ENCODE data around the gene DNAJC16.
"Not testable (repeated sequence)": the region's sequence is repeated elsewhere in the genome, so short reads cannot be mapped to it uniquely, and the experiment has no call there.

DNAJC16 gene

DNA sequence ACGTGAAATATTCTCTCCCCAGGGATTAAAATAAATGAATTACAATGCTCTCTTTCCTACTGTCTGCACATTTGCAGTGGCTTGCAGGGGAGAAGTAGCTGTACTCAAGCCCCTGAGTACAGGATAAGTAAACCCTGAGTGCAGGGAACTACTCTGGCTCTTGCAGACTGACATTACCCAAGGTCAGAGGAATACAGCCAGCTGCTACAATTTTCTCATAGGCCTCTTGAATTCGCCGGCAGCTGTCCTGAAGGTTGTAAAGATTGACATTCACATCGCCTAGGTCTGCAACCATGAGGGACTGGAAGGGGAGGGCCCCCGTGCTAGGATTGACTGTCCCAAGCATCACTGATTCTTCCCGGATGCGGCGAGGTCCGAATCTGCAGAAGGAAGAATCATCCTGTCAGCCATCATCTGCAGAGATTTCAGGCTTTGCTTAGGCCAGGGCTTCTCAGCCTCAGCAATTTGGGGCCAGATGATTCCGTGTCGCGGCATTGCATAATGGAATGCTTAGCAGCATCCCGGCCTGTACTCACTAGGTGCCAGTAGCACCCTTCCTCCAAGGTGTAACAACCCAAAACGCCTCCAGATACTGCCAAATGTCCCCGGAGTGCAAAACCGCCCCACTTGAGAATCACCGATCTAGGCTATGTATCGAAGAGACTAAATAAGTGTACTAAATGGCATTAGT, 56.5 kb downstream of the DNAJC16 start:
- no peak for DNase-seq (ENCODE audit: low read depth)

- no peak for DNase-seq (ENCODE audit: low read depth)
Measured at GRCh38 chr1:15584489-15585363, 58.1 kb downstream of the DNAJC16 start, which contains the start of gene AGMAT. Gene AGMAT, minus strand, starts transcription at chr1:15585051. Its CDS starts 84 bp downstream, at chr1:15584967.

DNA sequence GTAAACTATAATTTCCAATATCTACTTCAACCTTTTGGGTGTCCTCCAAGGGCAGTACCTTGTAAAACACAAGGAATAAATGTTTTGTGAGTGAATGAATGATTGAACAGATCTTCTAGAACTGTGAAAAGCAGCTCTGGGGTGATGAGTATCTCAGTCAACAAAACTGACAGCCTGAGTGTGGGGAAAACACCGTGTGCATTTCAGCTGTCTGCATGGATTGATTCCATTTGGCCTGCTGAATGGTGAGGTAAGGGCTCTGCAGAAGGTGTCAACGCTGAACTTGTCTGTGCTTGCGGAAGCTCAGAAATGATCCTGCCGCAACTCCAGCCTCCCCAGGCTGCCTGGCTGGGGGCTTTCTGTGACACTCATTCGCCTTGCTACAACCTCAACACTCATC, 65.6 kb downstream of the DNAJC16 start:
- no peak for DNase-seq (ENCODE audit: low read depth)

DNA sequence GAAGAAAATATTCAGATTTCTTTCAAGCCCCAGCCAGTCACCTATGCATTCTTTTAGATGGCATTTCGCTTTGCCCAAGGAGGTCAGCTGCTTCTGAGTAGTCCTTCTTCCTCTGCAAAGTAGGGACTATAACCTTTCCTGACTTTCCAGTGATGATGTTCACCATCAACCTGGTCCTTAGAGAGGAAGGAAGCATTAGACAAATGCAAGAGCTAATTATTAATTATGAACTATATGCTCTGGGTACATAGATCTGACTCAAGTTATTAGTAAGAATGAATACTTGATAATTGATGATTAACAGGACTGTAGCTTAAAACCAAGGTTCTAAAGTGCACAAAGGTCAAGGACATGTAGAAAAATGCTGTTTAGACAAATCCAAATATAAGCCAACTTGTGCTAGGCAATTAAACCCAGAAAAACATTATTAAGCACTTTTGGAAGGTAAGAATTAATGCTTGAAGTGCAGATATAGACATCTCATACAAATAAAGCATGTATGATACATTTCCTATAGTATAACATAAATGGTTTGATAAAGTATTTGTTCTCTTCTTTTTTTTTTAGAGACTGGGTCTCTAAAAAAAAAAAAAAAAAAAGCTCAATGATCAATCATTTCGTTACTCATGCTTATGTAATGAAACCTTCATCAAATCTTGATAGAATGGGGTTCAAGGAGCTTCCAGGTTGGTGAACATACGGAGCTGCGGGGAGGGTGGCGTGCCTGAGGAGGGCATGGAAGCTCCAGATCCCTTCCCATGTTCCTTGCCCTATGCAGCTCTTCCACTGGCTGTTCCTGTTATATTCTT, 69.4 kb downstream of the DNAJC16 start:
- no peak for DNase-seq (ENCODE audit: low read depth)

GRCh38 chr1:15598436-15598835, 71.8 kb downstream of the DNAJC16 start:
- DNase-seq (ENCODE audit: low read depth): peak; percentile 48

DNA sequence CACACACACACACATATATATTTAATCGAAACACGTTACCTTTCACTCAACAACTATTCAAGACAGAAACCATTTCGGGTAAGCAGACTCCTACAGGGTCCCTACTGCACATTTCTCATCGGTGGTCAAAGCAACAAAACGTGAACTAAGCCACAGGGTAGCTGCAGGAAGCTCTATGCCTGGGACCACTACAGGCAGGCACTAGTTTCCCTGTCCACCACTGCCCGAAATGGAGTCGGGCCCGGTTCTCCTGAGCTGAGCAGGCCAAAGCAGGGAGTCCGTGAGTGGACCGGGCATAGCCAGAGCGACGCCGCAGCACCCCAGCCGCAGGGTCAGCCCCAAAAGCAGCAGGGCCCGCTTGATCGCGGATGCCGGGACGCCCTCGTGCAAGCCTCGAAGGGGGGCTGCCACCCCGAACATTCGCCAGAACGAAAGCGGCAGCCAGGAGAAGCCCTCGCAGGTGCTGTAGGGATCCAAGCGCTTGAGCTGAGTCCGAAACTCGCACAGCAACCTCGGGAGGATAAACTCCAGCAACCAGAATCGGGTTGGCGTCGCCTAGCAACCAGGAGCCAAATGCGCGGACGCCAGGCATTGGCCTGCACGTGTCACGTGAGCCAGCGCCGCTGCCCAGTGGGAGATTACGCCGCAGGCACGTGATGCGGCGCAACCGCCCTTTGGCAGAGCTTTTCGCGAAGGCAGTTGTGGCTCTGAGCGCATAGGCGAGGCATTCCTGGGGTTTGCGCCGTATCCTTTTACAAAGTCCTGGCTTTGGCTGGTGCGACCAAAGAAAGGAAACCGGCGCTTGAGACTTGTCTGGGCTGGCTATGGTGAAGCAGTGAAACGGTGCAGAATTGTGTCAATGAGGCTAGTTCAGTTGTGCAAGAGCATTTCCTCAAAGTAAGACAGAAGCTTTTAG, 76.7 kb downstream of the DNAJC16 start:
- peak; percentile 96 for DNase-seq (ENCODE audit: low read depth)

DNA sequence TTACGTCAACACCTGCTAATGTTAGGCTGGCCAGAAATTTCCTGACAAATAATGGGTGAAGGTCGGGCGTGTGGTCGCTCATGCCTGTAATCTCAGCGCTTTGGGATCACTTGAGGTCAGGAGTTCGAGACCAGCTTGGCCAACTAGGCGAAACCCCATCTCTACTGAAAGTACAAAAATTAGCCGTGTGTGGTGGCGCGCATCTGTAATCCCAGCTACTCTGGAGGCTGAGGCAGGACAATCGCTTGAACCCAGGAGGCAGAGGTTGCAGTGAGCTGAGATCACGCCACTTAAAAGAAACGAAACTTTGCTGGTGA, 77.3 kb downstream of the DNAJC16 start:
- DNase-seq (ENCODE audit: low read depth): not testable (repeated sequence)

DNA sequence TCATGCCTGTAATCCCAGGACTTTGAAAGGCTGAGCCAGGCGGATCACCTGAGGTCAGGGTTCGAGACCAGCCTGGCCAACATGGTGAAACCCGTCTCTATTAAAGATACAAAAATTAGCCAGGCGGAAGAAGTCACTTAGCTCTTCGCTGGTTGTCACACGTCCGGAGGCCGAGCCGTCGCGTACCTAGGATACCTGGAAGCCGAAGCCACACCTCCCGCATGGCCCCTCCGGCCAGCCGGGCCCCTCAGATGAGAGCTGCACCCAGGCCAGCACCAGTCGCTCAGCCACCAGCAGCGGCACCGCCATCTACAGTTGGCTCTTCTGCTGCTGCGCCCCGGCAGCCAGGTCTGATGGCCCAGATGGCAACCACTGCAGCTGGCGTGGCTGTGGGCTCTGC, 77.8 kb downstream of the DNAJC16 start:
- DNase-seq (ENCODE audit: low read depth): not testable (repeated sequence)

- no peak for DNase-seq (ENCODE audit: low read depth)
Measured at GRCh38 chr1:15605398-15606383, 79.0 kb downstream of the DNAJC16 start.

- DNase-seq (ENCODE audit: low read depth): no peak
Measured at GRCh38 chr1:15609631-15610030, 83.0 kb downstream of the DNAJC16 start.

DNA sequence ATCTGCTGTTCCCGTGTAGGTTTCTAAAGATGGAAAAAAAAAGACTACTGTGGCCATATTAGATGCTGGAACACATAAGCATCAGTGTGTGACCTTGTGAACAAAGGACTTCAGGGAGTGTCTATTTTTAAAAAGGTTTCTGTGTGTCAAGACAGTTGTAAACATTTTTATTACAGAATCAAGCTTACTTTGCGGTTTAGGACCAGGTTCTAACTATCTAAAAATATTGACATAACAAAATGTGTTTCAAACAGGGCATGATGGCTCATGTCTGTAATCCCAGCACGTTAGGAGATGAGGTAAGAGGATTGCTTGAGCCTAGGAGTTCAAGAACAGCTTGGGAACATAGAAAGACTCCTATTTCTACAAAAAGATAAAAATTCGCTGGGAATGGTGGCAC, 83.5 kb downstream of the DNAJC16 start:
- DNase-seq (ENCODE audit: low read depth): no peak

DNA sequence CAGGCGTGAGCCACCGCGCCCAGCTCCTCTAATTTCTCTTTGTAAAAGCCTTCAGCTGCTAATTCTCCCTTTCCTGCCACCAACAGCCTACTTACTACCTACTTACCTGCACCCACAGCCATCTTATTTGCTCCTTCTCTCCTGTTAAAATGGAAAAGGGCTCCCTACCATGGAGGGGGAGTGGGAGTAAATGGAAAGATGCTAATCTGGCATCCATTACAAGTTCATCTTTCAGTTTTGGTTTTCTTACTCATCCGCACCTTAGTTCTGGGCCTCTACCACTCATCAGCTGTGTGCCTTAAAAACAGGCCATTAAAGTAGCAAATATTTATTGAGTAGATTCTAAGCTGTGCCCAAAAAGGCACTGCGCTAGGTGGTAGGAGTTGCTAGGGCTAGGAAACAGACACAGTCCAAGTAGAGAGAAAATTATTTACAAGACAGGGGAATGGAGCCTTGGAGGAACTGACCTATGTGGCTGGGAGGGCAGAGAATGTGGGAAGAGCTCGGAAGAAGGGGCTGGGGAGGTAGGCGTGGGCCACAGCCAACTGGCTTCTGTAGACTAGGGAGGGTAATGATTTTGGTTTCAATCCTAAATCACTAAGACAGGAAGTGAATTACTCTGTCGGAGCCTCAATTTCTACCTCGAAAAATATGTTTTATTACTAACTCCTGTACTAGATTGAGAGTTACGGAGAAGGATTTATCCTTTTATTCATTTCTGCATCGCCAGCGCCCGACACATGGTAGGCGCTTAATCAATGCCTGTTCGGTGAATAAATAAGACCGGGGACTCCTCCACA, 89.9 kb downstream of the DNAJC16 start:
- DNase-seq (ENCODE audit: low read depth): no peak

DNA sequence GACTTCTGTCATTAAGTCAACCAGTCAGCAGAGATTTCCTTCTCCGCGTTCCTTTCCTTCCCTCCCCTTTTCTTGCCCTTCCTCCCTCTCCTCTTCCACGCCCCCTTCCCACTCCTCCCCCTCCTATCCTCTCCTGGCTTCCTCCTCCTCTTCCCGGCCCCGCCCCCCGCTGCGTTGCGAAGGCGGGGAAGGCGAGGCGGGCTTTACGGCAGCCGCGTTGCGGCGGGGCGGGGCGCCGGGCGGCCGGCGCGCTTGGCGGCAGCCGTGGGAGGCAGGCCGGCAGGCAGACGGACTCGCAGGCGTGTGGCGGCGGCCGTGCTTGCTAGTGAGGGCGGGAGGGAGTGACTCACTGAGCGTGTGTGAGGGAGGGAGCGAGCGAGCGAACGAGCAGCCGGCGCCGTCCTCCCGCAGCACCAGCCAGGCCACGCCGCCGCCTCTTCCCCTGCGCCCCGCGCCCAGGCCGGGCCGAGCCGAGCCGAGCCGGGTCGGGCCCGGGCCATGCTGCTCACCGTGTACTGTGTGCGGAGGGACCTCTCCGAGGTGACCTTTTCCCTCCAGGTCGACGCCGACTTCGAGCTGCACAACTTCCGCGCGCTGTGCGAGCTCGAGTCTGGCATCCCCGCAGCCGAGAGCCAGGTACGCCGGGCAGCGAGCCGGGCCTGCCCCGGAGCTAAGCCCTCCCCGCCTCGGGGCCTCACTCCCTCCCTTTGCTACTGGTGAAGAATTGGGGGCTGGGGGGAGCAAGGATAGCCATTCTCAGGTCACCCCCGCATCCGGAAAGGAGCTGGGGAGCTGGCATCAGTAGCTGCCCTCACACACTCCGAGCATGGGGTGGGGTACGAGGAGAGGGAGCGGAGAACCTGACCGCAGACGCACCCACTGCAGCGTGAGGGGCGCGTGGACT, 90.8 kb downstream of the DNAJC16 start, which contains the start of gene DDI2:
TSS of gene DDI2 (plus strand) at position 286 of the 904 bp plus-strand sequence. CDS start at position 499, 213 bp downstream.
- DNase-seq (ENCODE audit: low read depth): peak; percentile 98

DNA sequence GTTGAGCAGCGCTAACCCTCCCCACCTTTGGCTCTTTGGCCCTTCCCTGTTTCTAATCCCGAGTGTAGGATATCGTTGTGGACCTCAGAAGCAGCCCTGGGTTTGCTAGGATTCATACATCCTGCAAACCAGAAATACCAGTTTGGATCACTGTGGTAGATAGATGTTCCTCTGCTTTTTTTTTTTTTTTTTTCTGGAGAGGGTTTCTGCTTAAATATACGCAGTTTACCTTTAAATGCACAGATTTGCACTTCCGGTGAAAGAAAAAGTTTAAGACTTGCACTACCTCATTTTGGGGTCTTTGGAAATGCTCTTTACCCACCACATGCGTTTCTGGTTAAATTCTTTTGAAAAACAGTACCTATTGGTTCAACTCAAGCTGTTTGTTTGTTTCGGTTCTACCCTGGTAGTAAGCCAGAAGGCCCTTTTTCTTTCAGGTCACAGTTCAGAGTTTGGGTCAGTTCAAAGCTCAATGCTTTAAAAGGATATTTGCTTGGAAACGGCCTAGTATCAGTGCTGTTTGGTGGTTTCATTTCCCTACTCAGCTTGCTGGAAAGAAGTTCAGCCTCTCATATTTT, 91.5 kb downstream of the DNAJC16 start:
- DNase-seq (ENCODE audit: low read depth): no peak

DNA sequence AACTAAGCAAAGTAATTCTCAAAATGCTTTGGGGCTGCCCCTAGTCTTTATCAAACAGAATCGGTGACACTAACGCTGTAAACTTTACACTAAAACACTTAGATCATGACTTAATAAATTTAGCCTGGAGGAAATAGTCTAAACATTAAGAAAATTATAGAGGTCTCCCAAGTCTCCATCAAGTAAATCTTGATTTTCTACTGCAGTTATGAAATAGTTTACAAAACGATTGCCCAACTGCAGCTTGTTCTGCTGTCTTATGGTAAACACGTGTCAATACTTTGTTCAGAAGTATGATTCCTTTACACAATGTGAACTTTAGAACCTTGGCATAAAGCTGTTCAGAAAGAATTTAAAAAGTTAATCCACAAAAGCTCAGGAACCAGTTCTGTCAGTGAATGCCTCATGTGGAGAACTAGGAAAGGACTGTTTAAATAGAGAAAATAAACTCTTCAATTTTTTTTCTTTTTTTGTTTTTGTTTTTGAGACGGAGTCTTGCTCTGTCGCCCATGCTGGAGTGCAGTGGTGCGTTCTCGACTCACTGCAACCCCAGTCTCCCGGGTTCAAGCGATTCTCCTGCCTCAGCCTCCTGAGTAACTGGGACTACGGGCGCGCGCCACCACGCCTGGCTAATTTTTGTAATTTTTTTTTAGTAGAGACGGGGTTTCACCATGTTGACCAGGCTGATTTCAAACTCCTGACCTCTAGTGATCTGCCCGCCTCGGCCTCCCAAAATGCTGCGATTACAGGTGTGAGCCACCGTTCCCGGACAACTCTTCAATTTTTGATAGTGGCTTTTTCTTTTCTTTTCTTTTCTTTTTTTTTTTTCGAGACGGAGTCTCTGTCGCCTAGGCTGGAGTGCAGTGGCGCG, 92.2 kb downstream of the DNAJC16 start:
- peak; percentile 87 for DNase-seq (ENCODE audit: low read depth)

DNA sequence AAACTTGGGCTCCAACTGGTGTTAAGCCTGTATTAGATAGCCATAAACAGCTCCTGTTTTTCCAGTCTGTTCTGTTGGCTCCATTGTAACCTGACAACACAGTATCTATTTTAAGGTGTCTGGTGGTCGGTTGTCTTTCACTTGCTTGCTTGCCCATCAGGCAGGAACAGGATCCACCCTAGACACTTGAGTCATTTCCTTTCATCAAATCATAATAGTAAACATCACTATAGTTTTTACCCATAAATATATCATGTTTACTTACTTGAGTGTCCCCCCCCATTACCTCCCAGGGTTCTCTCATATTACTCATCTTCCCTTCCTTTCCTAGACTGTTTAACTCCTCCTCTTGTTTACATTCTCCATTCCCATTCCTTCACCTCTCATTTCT, 93.5 kb downstream of the DNAJC16 start:
- DNase-seq (ENCODE audit: low read depth): peak; percentile 40
